Vagina (tissue), 2 donors: ENCODE measurements around the gene FOXA2. TPM values are rescaled to one million over a fixed set of nuclear protein-coding genes. Genes with fewer than 3 reads are reported as not detected.

Experiments
- DNase-seq, 2 donors: peaks; one replicate each; pipeline ENCODE4 v3.0.0-alpha.2; 2017; ENCODE audit errors: extremely low spot score in 2 of 2
- H3K27ac ChIP-seq: fragments of 200-600 bp; sonication (generic); one replicate; pipeline ENCODE4 v1.5.1; 2019
- H3K27me3 ChIP-seq: fragments of 200-600 bp; sonication (generic); one replicate; pipeline ENCODE4 v1.5.1; 2019
- H3K36me3 ChIP-seq, 2 donors: fragments of 200-600 bp; sonication (generic); one replicate each; pipeline ENCODE4 v1.5.1; 2017 to 2019
- H3K4me1 ChIP-seq: fragments of 200-600 bp; sonication (generic); one replicate; pipeline ENCODE4 v1.5.1; 2019
- H3K4me3 ChIP-seq, 2 donors: fragments of 200-600 bp; sonication (generic); 1 replicate in 1 of 2; 2 replicates in 1 of 2; pipeline ENCODE4 v1.5.1; 2016 to 2019
- H3K9me3 ChIP-seq: fragments of 200-600 bp; sonication (generic); one replicate; pipeline ENCODE4 v1.5.1; 2019
- POLR2A ChIP-seq, 2 donors: fragments of 450-650 bp; IDR thresholded peaks; one replicate each; pipeline ENCODE4 v1.6.1; 2017; ENCODE audit warnings: antibody characterized with exemption in 2 of 2, mild to moderate bottlenecking in 2 of 2, moderate library complexity in 2 of 2
- POLR2AphosphoS5 ChIP-seq, 2 donors: sonication (generic); formaldehyde crosslinking; IDR thresholded peaks; one replicate each; pipeline ENCODE4 v1.9.0; 2017; ENCODE audit warnings: antibody characterized with exemption in 2 of 2, mild to moderate bottlenecking in 2 of 2, low read depth in 1 of 2; ENCODE audit not compliant: insufficient read depth in 1 of 2
- intact Hi-C: fragments of 100-400 bp; cut with DNase I; formaldehyde crosslinking; loops from one replicate; pipeline ENCODE4 v1.15.1; 2023
- total RNA-seq: library from RNA; depleted of rRNA; stranded (reverse); fragments of >200 nt; gene quantifications from one replicate; pipeline ENCODE4 v1.2.3, GENCODE V29; 2016
- TF ChIP-seq, protein P1 (sequence below), 3 experiments: fragments of 450-650 bp in 2 of 3; fragments of 200-600 bp in 1 of 3; sonication (generic) in 1 of 3; IDR thresholded peaks; one replicate each; pipeline ENCODE4 v1.5.1; 2017 to 2019; ENCODE audit warnings: antibody characterized with exemption in 3 of 3, mild to moderate bottlenecking in 2 of 3, moderate library complexity in 2 of 3

FOXA2 gene
- total RNA-seq, 1 donor from 2014 or later, result not detected

DNA sequence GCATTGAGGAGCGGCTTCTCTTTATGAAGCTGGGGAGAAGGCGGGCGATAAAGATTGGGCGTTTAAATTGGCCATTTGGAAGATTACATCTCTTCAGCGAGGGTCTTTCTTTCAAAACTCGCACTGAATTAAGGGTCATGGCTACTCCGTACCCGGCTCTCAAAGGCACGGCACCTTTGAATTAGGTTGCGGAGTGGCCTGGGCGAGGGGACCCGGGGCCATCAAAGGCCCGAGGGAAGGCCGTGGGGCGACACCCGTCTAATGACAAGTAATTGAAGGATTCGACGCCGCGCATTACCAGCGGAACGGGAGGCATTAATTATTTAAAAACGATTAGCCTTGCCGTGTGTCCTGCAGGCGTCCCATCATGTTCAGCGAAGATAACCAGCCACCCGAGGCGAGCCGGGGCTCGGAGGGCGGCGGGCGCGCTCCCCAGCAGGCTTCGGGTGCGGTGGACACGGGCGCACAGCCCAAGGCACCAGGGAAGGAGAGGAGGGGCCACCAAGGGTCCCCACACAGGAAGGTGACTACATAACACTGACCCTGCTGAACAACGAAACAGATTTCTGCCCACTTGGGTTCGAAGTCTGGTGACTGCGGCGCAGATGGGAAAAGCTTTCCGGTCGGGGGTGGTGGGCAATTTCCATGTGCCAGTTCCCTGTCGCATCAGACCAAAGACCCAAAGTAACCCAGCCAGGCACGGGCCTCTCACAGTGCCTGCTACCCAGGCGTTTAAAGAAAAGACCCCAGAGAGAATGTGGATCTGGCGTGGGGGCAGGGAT, 7.4 kb downstream of the FOXA2 start:
- Histone ChIP-seq H3K36me3 (no peaks in the 10 kb centered on the region), H3K4me3 (no peak overlapping the region), H3K27ac (no peak overlapping the region), H3K27me3 (peaks cover 17% of the 10 kb centered on the region), H3K4me1 (peaks cover 8% of the 10 kb centered on the region), H3K9me3 (no peaks in the 10 kb centered on the region)
- intact Hi-C loops, result no loop called here
- TF ChIP-seq POLR2AphosphoS5 (IDR thresholded peaks at IDR 0.05; ENCODE audit: insufficient read depth in 1 of 2, low read depth in 1 of 2), result no peak
- no peak for TF ChIP-seq POLR2A (IDR thresholded peaks at IDR 0.05)
- TF ChIP-seq, protein P1, sequence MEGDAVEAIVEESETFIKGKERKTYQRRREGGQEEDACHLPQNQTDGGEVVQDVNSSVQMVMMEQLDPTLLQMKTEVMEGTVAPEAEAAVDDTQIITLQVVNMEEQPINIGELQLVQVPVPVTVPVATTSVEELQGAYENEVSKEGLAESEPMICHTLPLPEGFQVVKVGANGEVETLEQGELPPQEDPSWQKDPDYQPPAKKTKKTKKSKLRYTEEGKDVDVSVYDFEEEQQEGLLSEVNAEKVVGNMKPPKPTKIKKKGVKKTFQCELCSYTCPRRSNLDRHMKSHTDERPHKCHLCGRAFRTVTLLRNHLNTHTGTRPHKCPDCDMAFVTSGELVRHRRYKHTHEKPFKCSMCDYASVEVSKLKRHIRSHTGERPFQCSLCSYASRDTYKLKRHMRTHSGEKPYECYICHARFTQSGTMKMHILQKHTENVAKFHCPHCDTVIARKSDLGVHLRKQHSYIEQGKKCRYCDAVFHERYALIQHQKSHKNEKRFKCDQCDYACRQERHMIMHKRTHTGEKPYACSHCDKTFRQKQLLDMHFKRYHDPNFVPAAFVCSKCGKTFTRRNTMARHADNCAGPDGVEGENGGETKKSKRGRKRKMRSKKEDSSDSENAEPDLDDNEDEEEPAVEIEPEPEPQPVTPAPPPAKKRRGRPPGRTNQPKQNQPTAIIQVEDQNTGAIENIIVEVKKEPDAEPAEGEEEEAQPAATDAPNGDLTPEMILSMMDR (IDR thresholded peaks at IDR 0.05), result no peak
- DNase-seq, result no peak

DNA sequence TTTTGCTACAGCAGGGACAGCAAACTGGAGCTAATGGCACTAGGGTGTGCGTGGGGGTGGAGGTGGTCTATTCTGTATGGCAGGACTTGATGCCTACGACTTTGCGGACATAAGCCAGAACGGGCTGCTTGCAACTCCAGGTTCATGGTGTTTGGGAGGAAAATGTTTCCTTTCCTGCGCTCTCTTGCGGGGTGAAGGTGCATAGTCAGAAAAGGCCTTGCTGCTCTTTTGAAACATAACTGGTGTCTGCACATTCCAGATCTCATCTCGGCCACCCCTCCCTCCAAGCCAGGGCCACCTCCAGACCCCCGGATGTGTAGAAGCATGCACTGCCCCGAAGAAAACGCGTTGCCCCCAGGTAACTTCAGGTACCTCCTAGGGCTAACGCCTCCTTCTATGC, 8.1 kb downstream of the FOXA2 start:
- Histone ChIP-seq H3K27me3 (peaks cover 17% of the 10 kb centered on the region), H3K27ac (no peak overlapping the region), H3K4me1 (peaks cover 8% of the 10 kb centered on the region), H3K4me3 (no peak overlapping the region), H3K9me3 (no peaks in the 10 kb centered on the region), H3K36me3 (no peaks in the 10 kb centered on the region)
- TF ChIP-seq POLR2A (IDR thresholded peaks at IDR 0.05) (no peak), POLR2AphosphoS5 (IDR thresholded peaks at IDR 0.05; ENCODE audit: insufficient read depth in 1 of 2, low read depth in 1 of 2) (no peak)
- TF ChIP-seq, protein P1 (IDR thresholded peaks at IDR 0.05), result no peak
- intact Hi-C loops, result no loop called here
- DNase-seq, result no peak

DNA sequence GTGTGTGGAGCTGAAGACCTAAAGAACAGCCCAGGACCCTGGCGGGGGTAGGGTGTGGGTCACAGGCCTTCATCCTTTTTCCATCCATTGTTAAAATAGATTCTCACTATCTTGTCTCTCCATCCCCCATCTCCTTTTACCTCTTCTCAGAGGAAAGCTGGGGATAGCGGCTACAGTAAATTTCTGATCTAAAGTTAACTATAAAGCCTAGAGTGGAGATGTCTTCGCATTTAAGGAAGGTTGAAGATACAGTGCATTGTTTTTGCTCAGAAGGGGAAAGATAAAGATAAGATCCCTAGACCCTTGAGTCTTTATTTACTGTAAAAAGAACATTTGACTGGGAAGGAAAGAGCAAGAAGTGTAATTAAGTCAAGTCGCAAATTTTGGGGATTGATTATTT, 8.6 kb downstream of the FOXA2 start:
- Histone ChIP-seq H3K4me3 (no peak overlapping the region), H3K27ac (no peak overlapping the region), H3K4me1 (peaks cover 8% of the 10 kb centered on the region), H3K36me3 (no peaks in the 10 kb centered on the region), H3K9me3 (no peaks in the 10 kb centered on the region), H3K27me3 (peaks cover 17% of the 10 kb centered on the region)
- TF ChIP-seq, protein P1 (IDR thresholded peaks at IDR 0.05), result no peak
- TF ChIP-seq POLR2A (IDR thresholded peaks at IDR 0.05) (no peak), POLR2AphosphoS5 (IDR thresholded peaks at IDR 0.05; ENCODE audit: insufficient read depth in 1 of 2, low read depth in 1 of 2) (no peak)
- intact Hi-C loops, result no loop called here
- no peak for DNase-seq

DNA sequence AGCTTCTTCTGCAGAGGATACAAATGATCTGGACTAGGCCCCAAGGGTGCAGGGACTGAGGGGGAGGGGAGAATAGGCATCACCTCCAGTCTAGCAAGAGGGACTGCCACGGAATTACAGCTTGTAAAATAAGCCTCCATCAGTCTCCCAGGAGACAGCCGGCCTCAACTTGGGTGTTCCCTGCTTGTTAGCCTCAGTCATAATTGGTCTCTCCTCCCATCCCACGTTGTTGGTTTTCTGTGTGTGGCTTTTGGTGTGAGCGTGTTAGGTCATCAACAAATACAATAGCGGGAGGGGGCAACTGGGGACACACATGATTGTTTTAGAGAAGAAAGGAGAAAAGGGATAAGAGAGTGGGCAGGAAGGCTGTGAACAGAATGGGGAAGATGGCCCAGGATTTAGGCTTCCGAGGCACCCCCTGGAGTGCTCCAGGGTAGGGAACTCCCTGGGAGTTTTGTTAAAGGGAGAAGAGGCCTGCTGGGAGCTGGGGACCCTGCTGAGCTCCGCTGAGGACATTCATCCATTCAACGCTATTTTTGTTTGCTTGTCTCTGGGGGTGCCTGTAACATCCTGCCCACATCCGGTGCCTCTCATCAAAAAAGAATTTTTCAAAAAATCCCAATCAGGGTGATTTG, 9.2 kb downstream of the FOXA2 start:
- no peak overlapping the region for H3K4me3 ChIP-seq
- intact Hi-C loops, result no loop called here
- H3K36me3 ChIP-seq, result no peaks in the 10 kb centered on the region
- no peak for DNase-seq
- peaks cover 17% of the 10 kb centered on the region for H3K27me3 ChIP-seq
- H3K9me3 ChIP-seq, result no peaks in the 10 kb centered on the region
- H3K4me1 ChIP-seq, result peaks cover 8% of the 10 kb centered on the region
- no peak for TF ChIP-seq POLR2AphosphoS5 (IDR thresholded peaks at IDR 0.05; ENCODE audit: insufficient read depth in 1 of 2, low read depth in 1 of 2)
- TF ChIP-seq POLR2A (IDR thresholded peaks at IDR 0.05), result no peak
- TF ChIP-seq, protein P1 (IDR thresholded peaks at IDR 0.05), result no peak
- no peak overlapping the region for H3K27ac ChIP-seq
